HCT116 (cell line): ENCODE data around the gene PSMD4. TPM values are rescaled to one million over a fixed set of nuclear protein-coding genes. Genes with fewer than 3 reads are reported as not detected.

Experiments used
- ATAC-seq: fragments of 200-7000 bp; cut with Tn5 transposase; 2 replicates; pipeline ENCODE4 v1.9.1; 2020; ENCODE audit warnings: mild to moderate bottlenecking, moderate library complexity
- Bru-seq: library from RNA; stranded (reverse); fragments of 400-500 nt; gene quantifications from one replicate; lab custom pipeline; 2021; lab: Mats Ljungman, UMichigan
- BruChase-seq, 2 experiments: library from RNA; stranded (reverse); fragments of 400-500 nt; gene quantifications; one replicate each; lab custom pipeline; 2021; lab: Mats Ljungman, UMichigan
- BruUV-seq: library from RNA; stranded (reverse); fragments of 400-500 nt; replicated peaks from 2 replicates; lab custom pipeline; 2021; lab: Mats Ljungman, UMichigan
- CTCF ChIA-PET: fragments of 300-600 bp; sonication (Branson Sonifier 250); formaldehyde crosslinking; loops from one replicate; lab custom pipeline; 2021; ENCODE audit warnings: antibody characterized with exemption; lab: Charles Lee
- POLR2A ChIA-PET: fragments of 300-600, 350-600 bp; sonication (Branson Sonifier 250); formaldehyde crosslinking; loops from one replicate; lab custom pipeline; 2021; ENCODE audit warnings: antibody characterized with exemption; lab: Charles Lee
- RAD21 ChIA-PET, 2 experiments: fragments of 300-600 bp; sonication (Branson Sonifier 250); formaldehyde crosslinking; loops; one replicate each; lab custom pipeline; 2023; ENCODE audit warnings: low total read pairs in 2 of 2; ENCODE audit not compliant: uncharacterized antibody in 2 of 2, unreplicated experiment in 2 of 2, low non-redundant PET in 1 of 2; lab: Charles Lee
- DNase-seq: peaks from one replicate; pipeline ENCODE4 v3.0.0-alpha.2; 2010; ENCODE audit warnings: low read depth, low spot score
- H2AFZ ChIP-seq: fragments of 200-600 bp; shearing (Covaris generic), sonication (generic); 2 replicates; pipeline ENCODE4 v1.6.1; 2017; ENCODE audit warnings: low read depth, mixed run types, mixed read lengths, antibody characterized with exemption, low read length; ENCODE audit not compliant: poor library complexity, severe bottlenecking
- H3K27ac ChIP-seq: 2 replicates; pipeline ENCODE4 v1.5.1; 2012; ENCODE audit warnings: low read depth, low read length
- H3K27me3 ChIP-seq: fragments of 200-600 bp; sonication (generic); 2 replicates; pipeline ENCODE4 v1.6.1; 2016; ENCODE audit warnings: mixed run types, low read length, mixed read lengths; ENCODE audit not compliant: insufficient read depth
- H3K36me3 ChIP-seq, 2 experiments: fragments of 200-500 bp in 1 of 2; fragments of 200-600 bp in 1 of 2; sonication (Bioruptor generic) in 1 of 2; sonication (generic) in 1 of 2; 2 replicates each; pipeline versions ENCODE4 v1.5.1 to v1.6.1; 2014 to 2016; ENCODE audit warnings: low read length in 2 of 2, inconsistent platforms in 1 of 2, mixed read lengths in 1 of 2, mixed run types in 1 of 2; ENCODE audit not compliant: insufficient read depth in 2 of 2, control insufficient read depth in 1 of 2
- H3K4me1 ChIP-seq, 2 experiments: fragments of 200-600 bp in 1 of 2; sonication (generic) in 1 of 2; 2 replicates each; pipeline versions ENCODE4 v1.5.1 to v1.6.1; 2012 to 2017; ENCODE audit warnings: low read length in 2 of 2, inconsistent platforms in 1 of 2, mild to moderate bottlenecking in 1 of 2, mixed read lengths in 1 of 2, mixed run types in 1 of 2, moderate library complexity in 1 of 2; ENCODE audit not compliant: insufficient read depth in 2 of 2, control insufficient read depth in 1 of 2
- H3K4me2 ChIP-seq: fragments of 200-600 bp; sonication (generic); 2 replicates; pipeline ENCODE4 v1.6.1; 2017; ENCODE audit warnings: mixed run types, low read length, mixed read lengths
- H3K4me3 ChIP-seq, 2 experiments: fragments of 200-600 bp in 1 of 2; sonication (generic) in 1 of 2; replicated peaks in 1 of 2; 2 replicates each; pipeline ENCODE4 v1.5.1; 2011 to 2016; ENCODE audit warnings: low read length in 2 of 2, control low read depth in 1 of 2, low read depth in 1 of 2, mild to moderate bottlenecking in 1 of 2, mixed read lengths in 1 of 2, mixed run types in 1 of 2
- H3K79me2 ChIP-seq: fragments of 200-600 bp; sonication (generic); 2 replicates; pipeline ENCODE4 v1.6.1; 2017; ENCODE audit warnings: mild to moderate bottlenecking, mixed run types, low read length, moderate library complexity, mixed read lengths; ENCODE audit not compliant: insufficient read depth
- H3K9ac ChIP-seq: fragments of 200-600 bp; sonication (generic); 2 replicates; pipeline ENCODE4 v1.6.1; 2016; ENCODE audit warnings: low read length, mixed read lengths
- H3K9me2 ChIP-seq: fragments of 200-600 bp; sonication (generic), shearing (Covaris generic); 2 replicates; pipeline ENCODE4 v1.6.1; 2017; ENCODE audit warnings: mixed run types, mild to moderate bottlenecking, moderate library complexity; ENCODE audit not compliant: insufficient read depth
- H3K9me3 ChIP-seq, 2 experiments: fragments of 200-500 bp in 1 of 2; fragments of 200-600 bp in 1 of 2; sonication (Bioruptor generic) in 1 of 2; sonication (generic) in 1 of 2; 2 replicates each; pipeline ENCODE4 v1.6.1; 2014 to 2017; ENCODE audit warnings: low read length in 2 of 2, mixed read lengths in 2 of 2, inconsistent platforms in 1 of 2, low read depth in 1 of 2, mild to moderate bottlenecking in 1 of 2, mixed run types in 1 of 2, moderate library complexity in 1 of 2; ENCODE audit not compliant: control insufficient read depth in 1 of 2, insufficient read depth in 1 of 2
- H4K20me1 ChIP-seq: fragments of 200-600 bp; sonication (generic), shearing (Covaris generic); 2 replicates; pipeline ENCODE4 v1.6.1; 2017; ENCODE audit warnings: mixed run types, mild to moderate bottlenecking, moderate library complexity; ENCODE audit not compliant: insufficient read depth
- CBX3 ChIP-seq: IDR thresholded peaks from 2 replicates; pipeline ENCODE4 v1.6.1; 2012; ENCODE audit warnings: low read depth
- CEBPB ChIP-seq: IDR thresholded peaks from 2 replicates; pipeline ENCODE4 v1.6.1; 2012; ENCODE audit warnings: low read depth
- CTCF ChIP-seq, 3 experiments: fragments of 200-600 bp in 1 of 3; sonication (generic) in 1 of 3; IDR thresholded peaks in 2 of 3; conservative IDR thresholded peaks in 1 of 3; 2 replicates each; pipeline ENCODE4 v1.5.1; 2012 to 2017; ENCODE audit warnings: low read depth in 2 of 3, low read length in 2 of 3, antibody characterized with exemption in 1 of 3, borderline replicate concordance in 1 of 3, control low read depth in 1 of 3, mild to moderate bottlenecking in 1 of 3, mixed read lengths in 1 of 3, mixed run types in 1 of 3, moderate library complexity in 1 of 3; ENCODE audit not compliant: insufficient read depth in 1 of 3
- EZH2 ChIP-seq: fragments of 200-600 bp; sonication (generic); IDR thresholded peaks from 2 replicates; pipeline ENCODE4 v1.6.1; 2017; ENCODE audit warnings: antibody characterized with exemption, mixed run types
- EZH2phosphoT487 ChIP-seq: fragments of 200-600 bp; IDR thresholded peaks from 2 replicates; pipeline ENCODE4 v1.6.1; 2018; ENCODE audit warnings: antibody characterized with exemption, borderline replicate concordance
- FOSL1 ChIP-seq: IDR thresholded peaks from 2 replicates; pipeline ENCODE4 v1.6.1; 2012; ENCODE audit warnings: low read depth
- JUND ChIP-seq: IDR thresholded peaks from 2 replicates; pipeline ENCODE4 v1.6.1; 2012
- MAX ChIP-seq: IDR thresholded peaks from 2 replicates; pipeline ENCODE4 v1.6.1; 2012
- POLR2AphosphoS5 ChIP-seq: IDR thresholded peaks from 2 replicates; pipeline ENCODE4 v1.6.1; 2011; ENCODE audit warnings: mild to moderate bottlenecking, low read depth, low read length, moderate library complexity
- RAD21 ChIP-seq: IDR thresholded peaks from 2 replicates; pipeline ENCODE4 v1.6.1; 2012; ENCODE audit warnings: low read depth, mild to moderate bottlenecking
- SIN3A ChIP-seq: IDR thresholded peaks from 2 replicates; pipeline ENCODE4 v1.6.1; 2012; ENCODE audit warnings: low read depth
- SP1 ChIP-seq: IDR thresholded peaks from 2 replicates; pipeline ENCODE4 v1.6.1; 2012; ENCODE audit warnings: low read depth
- YY1 ChIP-seq: IDR thresholded peaks from 2 replicates; pipeline ENCODE4 v1.6.1; 2011; ENCODE audit warnings: low read length, low read depth, moderate library complexity, mild to moderate bottlenecking; ENCODE audit not compliant: insufficient replicate concordance; ENCODE audit errors: extremely low read depth
- ZBTB33 ChIP-seq: IDR thresholded peaks from 2 replicates; pipeline ENCODE4 v1.6.1; 2011; ENCODE audit warnings: mild to moderate bottlenecking, low read length, moderate library complexity; ENCODE audit not compliant: insufficient replicate concordance; ENCODE audit errors: extremely low read depth
- ZNF274 ChIP-seq: fragments of 200-500 bp; sonication (Bioruptor generic); IDR thresholded peaks from 2 replicates; pipeline ENCODE4 v1.6.1; 2014; ENCODE audit warnings: mild to moderate bottlenecking, low read depth, low read length, inconsistent platforms
- intact Hi-C: fragments of 100-400 bp; cut with micrococcal nuclease; formaldehyde crosslinking; loops from 2 replicates; pipeline ENCODE4 v1.10.0; 2022
- long read RNA-seq: library from polyadenylated mRNA; unstranded; transcript quantifications from one replicate; pipeline ENCODE4 v2.0.0, GENCODE V29; 2021; ENCODE audit not compliant: unreplicated experiment
- polyA plus RNA-seq: library from polyadenylated mRNA; unstranded; fragments of >200 nt; gene quantifications from 2 replicates; pipeline ENCODE4 v1.2.1, GENCODE V29; 2012; ENCODE audit warnings: missing spikeins
- total RNA-seq: library from RNA; stranded (reverse); gene quantifications from one replicate; pipeline ENCODE4 v1.2.1, GENCODE V29; 2021; ENCODE audit not compliant: unreplicated experiment

The PSMD4 gene
- total RNA-seq: 225 TPM
- 354 and 390 TPM in 2 replicates for polyA plus RNA-seq
- Bru-seq, nascent RNA: percentile 88 among the genes with signal in this experiment
- percentile 95 among the genes with signal in this experiment for BruChase-seq, experiment 1, labeled RNA remaining after a 6-hour chase
- BruChase-seq, experiment 2, labeled RNA remaining after a 2-hour chase: percentile 94 among the genes with signal in this experiment
- long read RNA-seq, transcript PSMD4-202 (10 exons, 1,350 nt): major isoform, 265 of 362 reads
- long read RNA-seq, transcript PSMD4-201 (10 exons, 1,333 nt): minor isoform, 20 of 362 reads
- long read RNA-seq, partial matches to known transcripts: 24 of 362 reads
- long read RNA-seq, other reads (novel, unspliced or antisense): 53 of 362 reads

- ATAC-seq (peak; percentile 88), DNase-seq (peak; percentile 94)
- no peaks in the 10 kb centered on the region for H3K9me2 ChIP-seq
- H2AFZ ChIP-seq: no peak within 1 kb of the TSS
- POLR2A ChIA-PET: interaction anchor here (1.0 to 1.3 kb wide), 4 partner anchors 15 to 59 kb away, joined by 3 to 5 read pairs (median 4); partner anchors contain the start of gene ZNF687
- peak within 1 kb of the TSS; percentile 97 for H3K4me2 ChIP-seq
- no peaks in the 10 kb centered on the region for H3K27me3 ChIP-seq
- H3K9me3 ChIP-seq: no peaks in the 10 kb centered on the region
- RAD21 ChIA-PET: interaction anchor here in 1 of 2 experiments (0.6 kb wide), 1 partner anchor 61 kb away, joined by 7 read pairs; no protein-coding TSS in a partner anchor
- CTCF ChIA-PET: interaction anchor here (0.8 to 1.0 kb wide), 2 partner anchors 58 to 59 kb away, joined by 3 read pairs; no protein-coding TSS in a partner anchor
- H3K4me1 ChIP-seq: peaks cover 7 to 12% of the 10 kb centered on the region in 2 experiments; a peak in 3 of 4 replicates
- H3K36me3 ChIP-seq: peaks cover 3 to 8% of the 10 kb centered on the region in 2 experiments; a peak in 3 of 4 replicates
- peak within 1 kb of the TSS; percentile 84 to 98 for H3K4me3 ChIP-seq
- no peaks in the 10 kb centered on the region; the same call in 1 of the 2 replicates for H4K20me1 ChIP-seq
- intact Hi-C loops: no loop called here
- H3K79me2 ChIP-seq: peaks cover 49% of the 10 kb centered on the region
- H3K27ac ChIP-seq: peak within 1 kb of the TSS; percentile 79
- H3K9ac ChIP-seq: peak within 1 kb of the TSS; percentile 94
- TSS peak; percentile 76 for BruUV-seq
- no peak for TF ChIP-seq CTCF (IDR thresholded peaks at IDR 0.05 in 2 of 3, conservative IDR thresholded peaks at IDR 0.05 in 1 of 3; ENCODE audit: borderline replicate concordance in 1 of 3, insufficient read depth in 1 of 3, low read depth in 2 of 3, low read length in 2 of 3)
- no peak for TF ChIP-seq RAD21
- peak; percentile 83 for TF ChIP-seq SIN3A
- TF ChIP-seq ZBTB33: no peak
- no peak for TF ChIP-seq EZH2
- no peak for TF ChIP-seq FOSL1
- peak; percentile 83 for TF ChIP-seq YY1
- TF ChIP-seq SP1: peak; percentile 99
- TF ChIP-seq CEBPB: no peak
- no peak for TF ChIP-seq CBX3
- no peak for TF ChIP-seq EZH2phosphoT487
- TF ChIP-seq POLR2AphosphoS5: peak; percentile 97
- TF ChIP-seq ZNF274: no peak
- TF ChIP-seq JUND: no peak
- peak; percentile 56 for TF ChIP-seq MAX
These were observed at the start of gene PSMD4 for GRCh38 chr1:151254217-151255213. Gene PSMD4 (plus strand): TSS chr1:151254734. CDS start chr1:151254783, 49 bp downstream.
